Endodermal cell (in vitro differentiated cells): ENCODE measurements around the gene EOMES. TPM values are rescaled to one million over a fixed set of nuclear protein-coding genes. Genes with fewer than 3 reads are reported as not detected.

Experiments used
- DNase-seq: peaks from one replicate; pipeline ENCODE4 v3.0.0-alpha.2; 2017
- H3K27ac ChIP-seq: 2 replicates; pipeline ENCODE4 v1.5.1; 2013; ENCODE audit warnings: mild to moderate bottlenecking, low read depth, low read length, moderate library complexity
- H3K27me3 ChIP-seq: 2 replicates; pipeline ENCODE4 v1.6.1; 2013; ENCODE audit warnings: mild to moderate bottlenecking, low read length, moderate library complexity; ENCODE audit not compliant: insufficient read depth, control insufficient read depth, poor library complexity, severe bottlenecking
- H3K36me3 ChIP-seq: 2 replicates; pipeline ENCODE4 v1.7.0; 2013; ENCODE audit warnings: mild to moderate bottlenecking, low read length, moderate library complexity; ENCODE audit not compliant: control insufficient read depth, insufficient read depth
- H3K4me1 ChIP-seq: one replicate; pipeline ENCODE4 v1.7.0; 2013; ENCODE audit warnings: low read length; ENCODE audit not compliant: control insufficient read depth, insufficient read depth
- H3K4me3 ChIP-seq: 2 replicates; pipeline ENCODE4 v1.5.1; 2013; ENCODE audit warnings: mild to moderate bottlenecking, low read length, moderate library complexity
- H3K9ac ChIP-seq: 2 replicates; pipeline ENCODE4 v1.6.1; 2013; ENCODE audit warnings: mild to moderate bottlenecking, low read length, moderate library complexity; ENCODE audit not compliant: poor library complexity, severe bottlenecking; ENCODE audit errors: extremely low read depth
- H3K9me3 ChIP-seq: 2 replicates; pipeline ENCODE4 v1.6.1; 2013; ENCODE audit warnings: mild to moderate bottlenecking, low read length, moderate library complexity; ENCODE audit not compliant: control insufficient read depth
- H3K27ac Mint-ChIP-seq: 2 replicates; pipeline ENCODE4 v1.8.0; 2020; ENCODE audit warnings: mixed read lengths
- H3K27me3 Mint-ChIP-seq: 2 replicates; pipeline ENCODE4 v1.8.0; 2021; ENCODE audit warnings: mild to moderate bottlenecking, mixed read lengths; ENCODE audit not compliant: insufficient read depth
- H3K36me3 Mint-ChIP-seq: 2 replicates; pipeline ENCODE4 v1.8.0; 2020; ENCODE audit warnings: low read depth, mixed read lengths
- H3K4me1 Mint-ChIP-seq: 2 replicates; pipeline ENCODE4 v1.8.0; 2020; ENCODE audit warnings: mixed read lengths
- H3K4me3 Mint-ChIP-seq: 2 replicates; pipeline ENCODE4 v1.8.0; 2020; ENCODE audit warnings: mild to moderate bottlenecking, moderate library complexity, mixed read lengths
- H3K9me3 Mint-ChIP-seq: 2 replicates; pipeline ENCODE4 v1.8.0; 2020; ENCODE audit warnings: mild to moderate bottlenecking, mixed read lengths
- CTCF ChIP-seq: fragments of 200-600 bp; sonication (generic); conservative IDR thresholded peaks from 2 replicates; pipeline ENCODE4 v1.5.0; 2021; ENCODE audit warnings: antibody characterized with exemption, mild to moderate bottlenecking
- WGBS, 2 experiments: methylation state at CpG; one replicate each; pipeline versions ENCODE4 v1.1.5 to v1.1.7; 2013; ENCODE audit warnings: missing lambda C conversion rate in 2 of 2, mixed read lengths in 1 of 2; ENCODE audit not compliant: insufficient coverage in 1 of 2, insufficient read length in 1 of 2; 5-methylcytosine and 5-hydroxymethylcytosine counted together
- total RNA-seq, 2 donors: library from RNA; stranded (reverse); fragmentation: NEBNext Ultra II Directional in 1 of 2; extraction: Animal tissue kit (Norgen Biotek cat#: 25700) in 1 of 2; gene quantifications; 2 replicates in 1 of 2; 3 replicates in 1 of 2; pipeline ENCODE4 v1.2.1, GENCODE V29; 2021

Gene EOMES
- total RNA-seq, 2 donors from 2014 or later = 182 to 283 TPM

GRCh38 chr3:27718459-27718858, 3.7 kb downstream of the EOMES start:
- DNase-seq = no peak
- H3K27me3 ChIP-seq = peaks cover 2% of the 10 kb centered on the region
- peaks cover 55% of the 10 kb centered on the region for H3K4me1 Mint-ChIP-seq

GRCh38 chr3:27717200-27717852, 4.8 kb downstream of the EOMES start:
- DNase-seq = peak; percentile 44
- H3K36me3 Mint-ChIP-seq = peaks cover 48% of the 10 kb centered on the region
- H3K4me1 Mint-ChIP-seq = peaks cover 50% of the 10 kb centered on the region
- Histone ChIP-seq H3K9me3 (no peaks in the 10 kb centered on the region), H3K4me1 (no peaks in the 10 kb centered on the region), H3K9ac (peak overlapping the region; percentile 96), H3K4me3 (peak overlapping the region; percentile 90), H3K27ac (no peak overlapping the region), H3K27me3 (no peaks in the 10 kb centered on the region), H3K36me3 (peaks cover 48% of the 10 kb centered on the region)
- 77 to 82% methylated on average over 8 to 16 of the region's 16 CpGs for WGBS, 2 experiments
- peak overlapping the region; percentile 61 for H3K27ac Mint-ChIP-seq
- TF ChIP-seq CTCF = no peak
- H3K27me3 Mint-ChIP-seq = peaks cover 2% of the 10 kb centered on the region
- H3K9me3 Mint-ChIP-seq = no peaks in the 10 kb centered on the region
- peak overlapping the region; percentile 99 for H3K4me3 Mint-ChIP-seq

More at GRCh38 chr3:27718459-27718858, 3.7 kb downstream of the EOMES start:
- 56 to 65% methylated on average over 3 to 5 of the region's 5 CpGs for WGBS, 2 experiments
- H3K4me3 ChIP-seq = peak overlapping the region; percentile 90
- peaks cover 6% of the 10 kb centered on the region for H3K27me3 Mint-ChIP-seq
- H3K9me3 Mint-ChIP-seq = no peaks in the 10 kb centered on the region
- peaks cover 48% of the 10 kb centered on the region for H3K36me3 ChIP-seq
- peak overlapping the region; percentile 99 for H3K4me3 Mint-ChIP-seq
- no peak overlapping the region for H3K27ac ChIP-seq
- TF ChIP-seq CTCF = no peak
- H3K9ac ChIP-seq = peak overlapping the region; percentile 96
- peaks cover 48% of the 10 kb centered on the region for H3K36me3 Mint-ChIP-seq
- no peaks in the 10 kb centered on the region for H3K4me1 ChIP-seq
- H3K9me3 ChIP-seq = no peaks in the 10 kb centered on the region
- peak overlapping the region; percentile 38 for H3K27ac Mint-ChIP-seq

GRCh38 chr3:27716309-27716708, 5.8 kb downstream of the EOMES start:
- Mint-ChIP-seq H3K4me1 (peaks cover 53% of the 10 kb centered on the region), H3K4me3 (peak overlapping the region; percentile 99), H3K36me3 (peaks cover 48% of the 10 kb centered on the region), H3K27ac (peak overlapping the region; percentile 31), H3K9me3 (no peaks in the 10 kb centered on the region), H3K27me3 (peaks cover 4% of the 10 kb centered on the region)
- Histone ChIP-seq H3K4me1 (no peaks in the 10 kb centered on the region), H3K36me3 (peaks cover 48% of the 10 kb centered on the region), H3K9me3 (no peaks in the 10 kb centered on the region), H3K27ac (no peak overlapping the region), H3K4me3 (peak overlapping the region; percentile 90), H3K9ac (peak overlapping the region; percentile 96), H3K27me3 (no peaks in the 10 kb centered on the region)
- no peak for TF ChIP-seq CTCF
- WGBS, 2 experiments = 19 to 53% methylated on average over 3 of the region's 3 CpGs
- no peak for DNase-seq
